Karpas-422 (cell line): ENCODE results near the gene SRSF11. TPM values are rescaled to one million over a fixed set of nuclear protein-coding genes. Genes with fewer than 3 reads are reported as not detected.

ENCODE experiments used
- DNase-seq: peaks from one replicate; pipeline ENCODE4 v3.0.0-alpha.2; 2015
- H2AFZ ChIP-seq: fragments of 200-600 bp; sonication (generic); 2 replicates; pipeline ENCODE4 v1.6.1; 2014; ENCODE audit warnings: antibody characterized with exemption, low read length, mixed read lengths
- H3K27ac ChIP-seq: fragments of 200-600 bp; sonication (generic); 2 replicates; pipeline ENCODE4 v1.5.1; 2014; ENCODE audit warnings: mild to moderate bottlenecking, low read length, moderate library complexity
- H3K27me3 ChIP-seq: fragments of 200-600 bp; sonication (generic); 2 replicates; pipeline ENCODE4 v1.6.1; 2014; ENCODE audit warnings: low read length, mixed read lengths
- H3K36me3 ChIP-seq: fragments of 200-600 bp; sonication (generic); 2 replicates; pipeline ENCODE4 v1.6.1; 2014; ENCODE audit warnings: low read length, mixed read lengths; ENCODE audit not compliant: insufficient read depth
- H3K4me1 ChIP-seq: fragments of 200-600 bp; sonication (generic); 2 replicates; pipeline ENCODE4 v1.6.1; 2014; ENCODE audit warnings: mild to moderate bottlenecking, low read length, mixed read lengths
- H3K4me2 ChIP-seq: fragments of 200-600 bp; sonication (generic); 2 replicates; pipeline ENCODE4 v1.6.1; 2014; ENCODE audit warnings: low read length, low read depth, mild to moderate bottlenecking; ENCODE audit not compliant: poor library complexity, severe bottlenecking
- H3K4me3 ChIP-seq: fragments of 200-600 bp; sonication (generic); 2 replicates; pipeline ENCODE4 v1.5.1; 2014; ENCODE audit warnings: mild to moderate bottlenecking, antibody characterized with exemption, low read length, mixed read lengths
- H3K79me2 ChIP-seq: fragments of 200-600 bp; sonication (generic); 2 replicates; pipeline ENCODE4 v1.6.1; 2014; ENCODE audit warnings: mild to moderate bottlenecking, low read length, mixed read lengths
- H3K9ac ChIP-seq: fragments of 200-600 bp; sonication (generic); 2 replicates; pipeline ENCODE4 v1.6.0; 2014; ENCODE audit warnings: low read length
- H3K9me2 ChIP-seq: fragments of 200-600 bp; sonication (generic), shearing (Covaris generic); replicated peaks from 2 replicates; pipeline ENCODE4 v1.6.0; 2014; ENCODE audit warnings: mild to moderate bottlenecking, low read length, moderate library complexity; ENCODE audit not compliant: insufficient read depth
- H3K9me3 ChIP-seq: fragments of 300-700, 200-600 bp; sonication (generic); 2 replicates; pipeline ENCODE4 v1.6.1; 2014; ENCODE audit warnings: low read length, mixed read lengths
- H4K20me1 ChIP-seq: fragments of 200-600 bp; sonication (generic); 2 replicates; pipeline ENCODE4 v1.6.1; 2014; ENCODE audit warnings: mild to moderate bottlenecking, antibody characterized with exemption, low read length, low read depth; ENCODE audit not compliant: insufficient read depth
- total RNA-seq: library from RNA; depleted of rRNA; stranded (reverse); fragments of >200 nt; shearing (Covaris generic); gene quantifications from 2 replicates; pipeline ENCODE4 v1.2.3, GENCODE V29; 2014; ENCODE audit warnings: low replicate concordance

Gene SRSF11
- total RNA-seq, 1 experiment from 2014 or later = 327 TPM

- H3K9me3 ChIP-seq = no peaks in the 10 kb centered on the region
- H3K79me2 ChIP-seq = no peaks in the 10 kb centered on the region
- no peak overlapping the region for H3K4me3 ChIP-seq
- peaks cover 16% of the 10 kb centered on the region; the same call in 1 of the 2 replicates for H3K36me3 ChIP-seq
- H2AFZ ChIP-seq = no peak overlapping the region
- no peaks in the 10 kb centered on the region for H3K9me2 ChIP-seq
- no peak overlapping the region for H3K9ac ChIP-seq
- H3K4me1 ChIP-seq = no peaks in the 10 kb centered on the region
- H3K27ac ChIP-seq = no peak overlapping the region
- H4K20me1 ChIP-seq = no peaks in the 10 kb centered on the region
- H3K4me2 ChIP-seq = no peak overlapping the region
- no peaks in the 10 kb centered on the region for H3K27me3 ChIP-seq
- no peak for DNase-seq
Measured at GRCh38 chr1:70256664-70257063, 35.5 kb downstream of the SRSF11 start.

- no peaks in the 10 kb centered on the region for H3K27me3 ChIP-seq
- H4K20me1 ChIP-seq = no peaks in the 10 kb centered on the region
- H3K4me1 ChIP-seq = no peaks in the 10 kb centered on the region
- peaks cover 4% of the 10 kb centered on the region; the same call in 1 of the 2 replicates for H3K79me2 ChIP-seq
- H3K9me3 ChIP-seq = no peaks in the 10 kb centered on the region
- H3K4me3 ChIP-seq = no peak overlapping the region
- H3K9me2 ChIP-seq = no peaks in the 10 kb centered on the region
- no peak overlapping the region for H3K4me2 ChIP-seq
- no peak for DNase-seq
- H2AFZ ChIP-seq = no peak overlapping the region
- no peak overlapping the region for H3K9ac ChIP-seq
- peaks cover 26% of the 10 kb centered on the region for H3K36me3 ChIP-seq
- H3K27ac ChIP-seq = no peak overlapping the region
Measured at GRCh38 chr1:70264839-70265238, 43.7 kb downstream of the SRSF11 start.

GRCh38 chr1:70265946-70266345 is 44.8 kb downstream of the SRSF11 start:
- Histone ChIP-seq H3K9me3 (no peaks in the 10 kb centered on the region), H3K27ac (no peak overlapping the region), H3K4me2 (no peak overlapping the region), H2AFZ (no peak overlapping the region), H3K79me2 (peaks cover 4% of the 10 kb centered on the region; the same call in 1 of the 2 replicates), H3K4me1 (no peaks in the 10 kb centered on the region), H3K9me2 (no peaks in the 10 kb centered on the region), H4K20me1 (no peaks in the 10 kb centered on the region), H3K4me3 (no peak overlapping the region), H3K27me3 (no peaks in the 10 kb centered on the region), H3K9ac (no peak overlapping the region), H3K36me3 (peaks cover 30% of the 10 kb centered on the region)
- DNase-seq = no peak

DNA sequence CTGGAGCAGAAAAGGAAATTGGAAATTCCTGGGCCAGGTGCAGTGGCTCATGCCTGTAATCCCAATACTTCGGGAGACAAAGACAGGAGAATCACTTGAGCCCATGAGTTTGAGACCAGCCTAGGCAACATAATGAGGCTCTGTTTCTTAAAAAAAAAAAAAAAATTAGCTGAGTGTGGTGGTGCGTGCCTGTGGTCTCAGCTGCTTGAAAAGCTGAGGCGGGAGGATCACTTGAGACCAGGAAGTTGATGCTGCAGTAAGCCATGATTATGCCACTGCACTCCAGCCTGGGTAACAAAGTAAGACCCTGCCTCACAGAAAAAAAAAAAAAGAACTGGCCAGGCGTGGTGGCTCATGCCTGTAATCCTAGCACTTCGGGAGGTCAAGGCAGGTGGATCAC is 56.7 kb downstream of the SRSF11 start:
- Histone ChIP-seq H3K4me2 (no peak overlapping the region), H3K79me2 (peaks cover 43% of the 10 kb centered on the region), H2AFZ (no peak overlapping the region), H3K9ac (no peak overlapping the region), H3K27me3 (no peaks in the 10 kb centered on the region), H3K4me1 (no peaks in the 10 kb centered on the region), H4K20me1 (no peaks in the 10 kb centered on the region), H3K9me3 (no peaks in the 10 kb centered on the region), H3K27ac (no peak overlapping the region), H3K36me3 (peaks cover 22% of the 10 kb centered on the region), H3K4me3 (no peak overlapping the region), H3K9me2 (no peaks in the 10 kb centered on the region)
- no peak for DNase-seq

DNA sequence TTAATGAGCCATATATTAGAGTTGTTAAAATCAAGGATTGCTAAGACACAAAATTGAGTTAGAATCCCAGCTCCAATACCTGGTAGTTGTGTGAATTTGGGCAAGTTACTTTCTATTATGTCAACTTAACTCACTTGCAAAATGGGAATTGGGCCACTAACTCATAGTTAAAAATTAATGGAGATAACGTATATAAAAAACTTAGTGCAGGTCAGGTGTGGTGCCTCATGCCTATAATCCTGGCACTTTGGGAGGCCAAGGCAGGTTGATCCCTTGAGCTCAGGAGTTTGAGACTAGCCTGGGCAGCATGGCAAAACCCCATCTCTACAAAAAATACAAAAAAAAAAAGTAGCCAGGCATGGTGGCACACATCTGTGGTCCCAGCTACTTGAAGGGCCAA is 57.5 kb downstream of the SRSF11 start:
- no peak overlapping the region for H3K9ac ChIP-seq
- no peaks in the 10 kb centered on the region for H3K4me1 ChIP-seq
- H3K79me2 ChIP-seq = peaks cover 39% of the 10 kb centered on the region
- no peak overlapping the region for H3K27ac ChIP-seq
- peaks cover 17% of the 10 kb centered on the region for H3K36me3 ChIP-seq
- no peaks in the 10 kb centered on the region for H4K20me1 ChIP-seq
- H3K9me3 ChIP-seq = no peaks in the 10 kb centered on the region
- DNase-seq = no peak
- H3K9me2 ChIP-seq = no peaks in the 10 kb centered on the region
- H3K4me3 ChIP-seq = no peak overlapping the region
- H3K27me3 ChIP-seq = no peaks in the 10 kb centered on the region
- no peak overlapping the region for H2AFZ ChIP-seq
- no peak overlapping the region for H3K4me2 ChIP-seq

- Histone ChIP-seq H3K9ac (no peak overlapping the region), H3K4me3 (no peak overlapping the region), H3K27ac (no peak overlapping the region), H2AFZ (no peak overlapping the region), H3K9me2 (no peaks in the 10 kb centered on the region), H4K20me1 (no peaks in the 10 kb centered on the region), H3K9me3 (no peaks in the 10 kb centered on the region), H3K36me3 (no peaks in the 10 kb centered on the region), H3K79me2 (peaks cover 48% of the 10 kb centered on the region), H3K4me1 (no peaks in the 10 kb centered on the region), H3K4me2 (no peak overlapping the region), H3K27me3 (no peaks in the 10 kb centered on the region)
- no peak for DNase-seq
Measured at GRCh38 chr1:70284366-70284765, 63.2 kb downstream of the SRSF11 start.

GRCh38 chr1:70286453-70286852 is 65.3 kb downstream of the SRSF11 start:
- Histone ChIP-seq H3K9me3 (no peaks in the 10 kb centered on the region), H3K4me3 (no peak overlapping the region), H3K9ac (no peak overlapping the region), H3K27ac (no peak overlapping the region), H3K4me2 (no peak overlapping the region), H3K4me1 (no peaks in the 10 kb centered on the region), H3K36me3 (peaks cover 10% of the 10 kb centered on the region; the same call in 1 of the 2 replicates), H2AFZ (no peak overlapping the region), H3K27me3 (no peaks in the 10 kb centered on the region), H3K9me2 (no peaks in the 10 kb centered on the region), H3K79me2 (peaks cover 46% of the 10 kb centered on the region), H4K20me1 (no peaks in the 10 kb centered on the region)
- no peak for DNase-seq

- Histone ChIP-seq H4K20me1 (no peaks in the 10 kb centered on the region), H3K36me3 (peaks cover 23% of the 10 kb centered on the region; the same call in 1 of the 2 replicates), H2AFZ (no peak overlapping the region), H3K9me2 (no peaks in the 10 kb centered on the region), H3K27me3 (no peaks in the 10 kb centered on the region), H3K4me1 (no peaks in the 10 kb centered on the region), H3K79me2 (peaks cover 47% of the 10 kb centered on the region), H3K9ac (no peak overlapping the region), H3K4me2 (no peak overlapping the region), H3K9me3 (no peaks in the 10 kb centered on the region), H3K27ac (no peak overlapping the region), H3K4me3 (no peak overlapping the region)
- no peak for DNase-seq
Measured at GRCh38 chr1:70288166-70288565, 67.0 kb downstream of the SRSF11 start.

DNA sequence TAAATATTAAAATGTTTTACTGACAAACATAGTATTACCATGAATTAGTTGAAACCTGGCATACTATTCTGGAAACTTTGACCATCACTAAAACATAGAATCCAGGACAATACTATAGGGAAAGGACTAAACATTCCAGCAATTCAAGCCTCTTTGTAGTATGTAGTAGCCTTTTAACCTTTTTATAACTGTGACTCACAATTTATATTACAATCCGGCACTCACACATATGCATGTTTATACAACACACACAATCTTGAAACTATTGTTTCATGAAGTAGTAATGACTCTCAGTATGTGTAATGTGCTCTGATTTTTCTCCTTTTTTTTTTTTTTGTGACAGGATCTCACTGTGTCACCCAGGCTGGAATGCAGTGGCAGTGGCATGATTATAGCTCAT is 69.0 kb downstream of the SRSF11 start:
- Histone ChIP-seq H2AFZ (no peak overlapping the region), H3K9ac (no peak overlapping the region), H3K4me1 (no peaks in the 10 kb centered on the region), H3K36me3 (peaks cover 31% of the 10 kb centered on the region; the same call in 1 of the 2 replicates), H3K4me2 (no peak overlapping the region), H3K27me3 (no peaks in the 10 kb centered on the region), H3K4me3 (no peak overlapping the region), H4K20me1 (no peaks in the 10 kb centered on the region), H3K79me2 (peaks cover 48% of the 10 kb centered on the region), H3K9me2 (no peaks in the 10 kb centered on the region), H3K9me3 (no peaks in the 10 kb centered on the region), H3K27ac (no peak overlapping the region)
- no peak for DNase-seq
